Measurements from ENCODE around the gene USH2A. TPM values are rescaled to one million over a fixed set of nuclear protein-coding genes. Genes with fewer than 3 reads are reported as not detected.
A peak's percentile ranks its signal among the peaks of the same experiment; 100 is the strongest.

The USH2A gene
- total RNA-seq, 4 donors from 2014 or later = 0.39 TPM; not detected in 3

GRCh38 chr1:215970406-215970805 lies 452.8 kb downstream of the USH2A start:
- ATAC-seq = no peak
- Histone ChIP-seq H3K27me3 (no peaks in the 10 kb centered on the region), H3K4me1 (peaks cover 0 to 18% (median 0%) of the 10 kb centered on the region in 3 donors), H3K27ac (no peak overlapping the region), H3K36me3 (no peaks in the 10 kb centered on the region), H3K4me3 (no peak overlapping the region), H3K9me3 (no peaks in the 10 kb centered on the region)
- WGBS, 2 donors (ENCODE audit: low coverage in 1 of 2) = 11 to 36% methylated on average over 6 of the region's 6 CpGs
- TF ChIP-seq POLR2AphosphoS5 (IDR thresholded peaks at IDR 0.05) = peak; percentile 28
- TF ChIP-seq EP300 (IDR thresholded peaks at IDR 0.05) = no peak
- TF ChIP-seq CTCF (IDR thresholded peaks at IDR 0.05) = no peak
- no peak for TF ChIP-seq POLR2A (IDR thresholded peaks at IDR 0.05)

- no peaks in the 10 kb centered on the region for H3K27me3 ChIP-seq
- no peak for ATAC-seq
- no peaks in the 10 kb centered on the region for H3K4me1 ChIP-seq
- TF ChIP-seq CTCF (IDR thresholded peaks at IDR 0.05) (no peak), POLR2A (IDR thresholded peaks at IDR 0.05) (no peak), EP300 (IDR thresholded peaks at IDR 0.05) (no peak), POLR2AphosphoS5 (IDR thresholded peaks at IDR 0.05) (no peak)
- no peak overlapping the region for H3K27ac ChIP-seq
- no peaks in the 10 kb centered on the region for H3K9me3 ChIP-seq
- H3K36me3 ChIP-seq = no peaks in the 10 kb centered on the region
- H3K4me3 ChIP-seq = no peak overlapping the region
- WGBS, 2 donors (ENCODE audit: low coverage in 1 of 2) = 90 to 96% methylated on average over 8 to 9 of the region's 9 CpGs
These were observed 459.6 kb downstream of the USH2A start for GRCh38 chr1:215963621-215964020.

GRCh38 chr1:215963040-215963439 lies 460.2 kb downstream of the USH2A start:
- Histone ChIP-seq H3K36me3 (no peaks in the 10 kb centered on the region), H3K9me3 (no peaks in the 10 kb centered on the region), H3K27ac (no peak overlapping the region), H3K4me3 (no peak overlapping the region), H3K4me1 (no peaks in the 10 kb centered on the region), H3K27me3 (no peaks in the 10 kb centered on the region)
- ATAC-seq = no peak
- WGBS, 2 donors (ENCODE audit: low coverage in 1 of 2) = 47% methylated on average over 1 of the region's 1 CpG; no CpG with 5 or more reads in 1 of the 2 donors
- no peak for TF ChIP-seq CTCF (IDR thresholded peaks at IDR 0.05)
- TF ChIP-seq EP300 (IDR thresholded peaks at IDR 0.05) = no peak
- TF ChIP-seq POLR2A (IDR thresholded peaks at IDR 0.05) = no peak
- TF ChIP-seq POLR2AphosphoS5 (IDR thresholded peaks at IDR 0.05) = no peak

GRCh38 chr1:215958841-215959240 lies 464.4 kb downstream of the USH2A start:
- TF ChIP-seq POLR2A (IDR thresholded peaks at IDR 0.05) = no peak
- no peak for TF ChIP-seq CTCF (IDR thresholded peaks at IDR 0.05)
- no peak for TF ChIP-seq EP300 (IDR thresholded peaks at IDR 0.05)
- no peak for TF ChIP-seq POLR2AphosphoS5 (IDR thresholded peaks at IDR 0.05)
- no peaks in the 10 kb centered on the region for H3K9me3 ChIP-seq
- no peak for ATAC-seq
- WGBS, 2 donors (ENCODE audit: low coverage in 1 of 2) = 14 to 44% methylated on average over 1 of the region's 1 CpG
- no peak overlapping the region for H3K4me3 ChIP-seq
- H3K27me3 ChIP-seq = no peaks in the 10 kb centered on the region
- H3K27ac ChIP-seq = no peak overlapping the region
- H3K36me3 ChIP-seq = no peaks in the 10 kb centered on the region
- no peaks in the 10 kb centered on the region for H3K4me1 ChIP-seq

GRCh38 chr1:215957663-215958062 lies 465.6 kb downstream of the USH2A start:
- 10 to 24% methylated on average over 2 to 7 of the region's 7 CpGs for WGBS, 2 donors (ENCODE audit: low coverage in 1 of 2)
- no peak for TF ChIP-seq EP300 (IDR thresholded peaks at IDR 0.05)
- no peak for TF ChIP-seq CTCF (IDR thresholded peaks at IDR 0.05)
- no peak for TF ChIP-seq POLR2A (IDR thresholded peaks at IDR 0.05)
- no peak for TF ChIP-seq POLR2AphosphoS5 (IDR thresholded peaks at IDR 0.05)
- no peak for ATAC-seq
- Histone ChIP-seq H3K4me1 (no peaks in the 10 kb centered on the region), H3K27ac (no peak overlapping the region), H3K4me3 (no peak overlapping the region), H3K27me3 (no peaks in the 10 kb centered on the region), H3K9me3 (no peaks in the 10 kb centered on the region), H3K36me3 (no peaks in the 10 kb centered on the region)

Measured in gastroesophageal sphincter (tissue), 4 donors.